CD4-positive, alpha-beta T cell treated with Interleukin-10 for 1 hour (primary cell): Measurements from ENCODE around the gene NUDCD2.

ENCODE experiments used
- DNase-seq: peaks from one replicate; pipeline ENCODE4 v3.0.0-alpha.2; 2020

The NUDCD2 gene

DNA sequence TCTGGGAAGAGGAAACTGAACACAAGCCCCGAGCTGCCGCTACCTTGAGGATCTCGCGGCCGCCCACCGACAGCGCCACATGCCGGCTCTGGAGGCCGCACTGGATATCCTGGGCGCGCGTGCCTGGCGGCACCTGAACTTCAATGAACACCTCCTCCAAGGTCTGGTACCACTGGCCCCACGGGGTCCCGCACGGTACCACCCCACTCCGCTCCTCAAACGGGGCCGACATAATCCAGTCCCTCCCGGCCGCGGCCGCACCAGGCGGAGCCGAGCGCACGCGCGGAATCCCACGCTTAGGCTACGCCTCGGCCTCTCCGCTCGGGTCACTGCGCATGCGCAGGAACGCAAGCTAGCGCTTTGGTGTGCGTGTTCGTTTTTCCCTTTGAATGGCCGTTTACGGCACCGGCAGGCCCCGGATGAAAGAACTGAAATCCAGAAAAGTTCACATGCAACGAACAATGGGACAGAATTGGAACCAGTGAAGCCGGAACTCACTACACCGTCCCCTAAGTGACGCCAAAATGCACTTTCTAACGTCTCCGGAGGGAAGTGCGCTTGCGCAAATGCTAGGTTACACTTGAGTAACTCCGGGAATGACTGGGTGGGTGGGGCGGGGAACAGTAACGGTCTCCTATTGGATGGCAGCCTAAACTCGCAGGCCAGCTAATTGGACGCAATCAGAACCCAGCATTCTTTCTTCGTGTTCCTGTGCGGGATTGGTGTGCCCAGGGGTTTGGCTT, at the start of gene NUDCD2:
NUDCD2 (minus strand) TSS at position 284 of the 743 bp plus-strand sequence; CDS start at position 232, 52 bp downstream.
- peak; percentile 97 for DNase-seq

GRCh38 chr5:163509291-163509951, 49.5 kb upstream of the NUDCD2 start:
- DNase-seq: no peak

GRCh38 chr5:163508753-163509152, 48.9 kb upstream of the NUDCD2 start:
- no peak for DNase-seq

DNA sequence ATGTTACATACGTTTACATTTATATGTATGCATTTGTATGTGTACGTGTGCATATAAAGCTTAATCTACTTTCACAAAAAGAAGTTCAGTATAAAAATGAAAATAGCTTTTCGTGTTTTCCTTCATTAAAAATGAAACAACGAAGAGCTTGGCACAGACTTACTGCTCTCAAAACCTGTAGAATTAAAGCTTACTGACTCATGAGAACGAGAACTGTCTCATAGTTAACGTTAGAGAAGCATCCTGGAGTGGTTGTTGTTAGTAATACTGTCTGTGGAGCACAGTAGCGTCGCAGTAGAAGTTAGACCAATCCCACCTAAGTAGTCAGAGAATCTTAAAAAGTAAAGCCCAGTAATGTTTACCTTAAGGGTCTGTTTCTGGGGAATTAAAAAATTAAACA, 46.8 kb upstream of the NUDCD2 start:
- peak; percentile 36 for DNase-seq

- DNase-seq: no peak
Measured at GRCh38 chr5:163506095-163506457, 46.2 kb upstream of the NUDCD2 start.

- peak; percentile 95 for DNase-seq
Measured at GRCh38 chr5:163505368-163506094, 45.6 kb upstream of the NUDCD2 start, which contains the start of gene MAT2B. TSS of gene MAT2B (plus strand) at chr5:163505619. CDS start at chr5:163505687, 68 bp downstream.

DNA sequence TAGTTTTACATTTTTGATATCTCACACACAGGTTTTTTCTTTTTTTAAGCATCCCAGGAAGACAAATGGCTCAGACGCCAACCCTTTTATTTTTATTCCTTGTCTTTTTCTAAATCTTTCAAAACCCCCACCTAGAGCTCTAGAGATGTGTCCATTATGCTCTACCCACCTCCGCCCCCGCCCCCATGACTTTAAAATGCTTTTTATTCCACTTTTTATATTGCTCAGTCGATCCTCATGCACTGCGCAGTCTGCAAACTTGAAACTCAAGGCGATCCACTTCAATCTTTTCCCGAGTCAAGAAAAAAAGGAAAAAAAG, 45.1 kb upstream of the NUDCD2 start:
- no peak for DNase-seq

DNA sequence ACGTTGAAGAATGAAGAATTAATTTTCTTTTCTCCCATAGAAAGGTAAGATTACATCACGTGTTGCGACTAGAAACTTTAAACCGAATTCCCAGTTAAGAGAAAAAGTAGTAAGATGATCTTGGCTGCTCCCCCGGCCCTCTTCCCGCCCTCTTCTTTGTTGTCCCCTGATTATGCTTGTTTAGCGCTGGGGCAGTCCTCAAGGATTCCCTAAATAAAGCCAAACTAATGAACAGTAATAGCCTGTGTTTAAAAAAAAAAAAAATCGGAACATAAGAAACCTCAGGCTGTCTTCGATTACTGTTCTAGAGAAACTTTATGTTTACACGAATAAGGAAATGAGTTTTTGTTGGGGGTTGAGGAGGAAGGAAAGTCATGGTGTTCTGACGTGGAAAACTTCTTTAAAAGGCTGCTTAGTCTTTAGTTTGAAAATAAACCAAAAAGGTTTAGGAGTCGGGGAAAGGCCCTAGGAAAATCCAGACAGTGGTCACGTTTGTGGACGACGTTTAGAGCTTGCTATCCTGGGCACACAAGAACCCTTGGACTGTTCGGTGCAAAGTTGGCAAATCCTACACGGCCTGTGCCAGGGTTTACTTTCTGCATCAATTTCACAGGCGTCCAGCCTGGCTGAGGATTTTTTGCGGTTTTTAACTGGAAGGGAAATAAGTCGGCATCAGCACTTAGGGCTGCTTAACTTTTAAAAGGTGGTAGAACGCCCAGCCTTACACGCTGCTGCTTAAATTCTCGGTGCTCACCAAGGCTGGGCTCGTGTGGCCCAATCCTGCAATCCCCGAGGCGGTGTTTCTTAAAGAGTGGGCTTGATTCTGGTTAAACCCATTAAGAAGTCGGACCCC, 44.4 kb upstream of the NUDCD2 start:
- DNase-seq: peak; percentile 47

DNA sequence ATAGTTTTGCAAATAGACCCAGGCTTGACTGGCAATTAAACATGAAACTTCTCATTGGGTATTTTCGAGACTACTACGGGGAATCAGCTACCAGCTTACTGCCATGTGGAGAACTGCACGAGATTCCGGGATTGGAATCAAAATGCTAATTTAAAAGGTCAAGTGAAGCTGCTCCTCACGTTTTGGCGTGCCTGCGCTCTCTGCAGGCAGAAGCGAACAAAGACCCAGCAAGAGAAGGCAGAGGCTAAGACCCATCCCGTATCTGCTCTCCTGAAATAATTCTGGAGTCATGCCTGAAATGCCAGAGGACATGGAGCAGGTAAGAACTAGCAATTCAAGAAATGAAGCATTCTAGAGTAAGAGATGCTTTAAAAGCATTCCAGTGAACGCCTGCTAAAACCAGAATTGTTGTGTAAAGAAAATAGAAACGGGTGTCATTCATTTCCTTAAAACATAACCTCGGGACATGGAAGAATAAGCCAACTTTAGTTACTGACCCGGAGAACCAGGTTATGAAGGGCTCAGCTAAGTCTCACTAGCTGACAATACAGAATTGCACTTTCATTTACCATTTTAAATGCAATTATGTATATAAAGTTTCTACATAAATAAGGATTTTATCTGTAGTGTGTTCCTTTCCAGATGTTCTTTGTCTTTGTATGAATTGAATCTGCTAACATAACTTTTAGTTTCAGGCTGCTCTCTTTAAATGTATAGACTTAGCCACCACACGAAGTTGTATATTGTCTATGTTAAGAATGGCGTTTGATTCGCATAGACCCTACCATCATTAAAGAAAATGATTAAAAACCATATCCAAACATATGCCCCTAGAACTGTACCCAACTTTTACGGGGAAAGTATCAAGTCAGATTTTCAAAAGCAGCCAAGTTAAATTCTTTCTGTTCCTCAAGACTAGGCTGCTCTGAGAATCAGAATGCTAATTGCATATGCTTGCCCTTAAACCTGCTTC, 43.5 kb upstream of the NUDCD2 start:
- peak; percentile 56 for DNase-seq

- DNase-seq: no peak
Measured at GRCh38 chr5:163502521-163502920, 42.6 kb upstream of the NUDCD2 start.

DNA sequence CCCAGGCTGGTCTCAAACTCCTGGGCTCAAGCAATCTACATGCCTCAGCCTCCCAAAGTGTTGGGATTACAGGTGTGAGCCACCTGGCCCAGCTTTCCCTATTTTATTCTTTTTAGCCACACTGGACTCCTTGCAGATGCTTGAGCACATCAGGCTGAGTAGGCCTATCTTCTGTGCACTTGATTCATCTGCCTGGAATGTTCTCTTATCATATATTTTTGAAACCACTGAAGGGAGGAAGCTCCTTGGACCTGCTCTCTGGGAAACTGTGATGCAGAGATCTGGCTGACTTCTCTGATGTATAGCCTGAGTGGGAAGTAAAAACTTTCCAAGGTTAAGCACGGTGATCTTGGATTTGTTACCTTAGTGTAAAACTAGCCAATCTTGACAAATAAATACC, 39.0 kb upstream of the NUDCD2 start:
- DNase-seq: no peak

DNA sequence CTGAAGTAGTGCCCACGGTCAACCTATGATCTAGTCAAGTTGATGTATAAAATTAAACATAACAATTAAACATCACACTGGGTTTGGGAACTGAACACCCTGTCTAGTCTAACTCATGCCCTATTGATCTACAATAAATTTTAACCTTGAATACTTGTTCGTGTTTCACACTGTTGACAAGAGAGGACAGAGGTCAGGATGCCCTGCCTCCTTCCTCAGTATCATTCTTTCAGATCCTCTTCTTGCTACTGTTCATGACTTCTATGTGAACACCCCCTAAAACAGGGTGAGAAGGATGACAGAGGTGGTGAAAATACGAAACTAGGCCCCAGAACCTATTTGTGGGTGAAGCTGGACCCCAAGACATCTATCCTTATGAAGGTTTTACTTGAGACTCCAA, 37.4 kb upstream of the NUDCD2 start:
- no peak for DNase-seq

DNA sequence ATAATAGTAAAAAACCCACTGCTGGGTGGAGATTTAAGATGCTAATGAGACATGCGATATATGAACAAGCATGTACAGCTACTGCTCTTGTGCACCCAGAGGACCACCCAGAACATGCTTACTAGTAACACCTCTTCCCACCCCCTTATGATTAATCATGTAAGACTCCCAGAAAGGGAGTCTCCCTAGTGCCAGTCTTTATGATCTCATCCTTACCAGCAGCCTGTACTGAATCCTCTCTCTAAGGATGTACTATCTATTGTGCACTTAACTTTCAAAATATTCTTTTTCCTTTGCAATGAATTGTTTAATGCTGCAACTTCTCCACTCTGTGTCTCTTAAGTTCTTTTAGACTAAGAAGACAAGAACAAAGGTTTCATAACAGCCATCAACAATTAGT, 36.4 kb upstream of the NUDCD2 start:
- DNase-seq: no peak

GRCh38 chr5:163489745-163490075, 29.8 kb upstream of the NUDCD2 start:
- DNase-seq: no peak

DNA sequence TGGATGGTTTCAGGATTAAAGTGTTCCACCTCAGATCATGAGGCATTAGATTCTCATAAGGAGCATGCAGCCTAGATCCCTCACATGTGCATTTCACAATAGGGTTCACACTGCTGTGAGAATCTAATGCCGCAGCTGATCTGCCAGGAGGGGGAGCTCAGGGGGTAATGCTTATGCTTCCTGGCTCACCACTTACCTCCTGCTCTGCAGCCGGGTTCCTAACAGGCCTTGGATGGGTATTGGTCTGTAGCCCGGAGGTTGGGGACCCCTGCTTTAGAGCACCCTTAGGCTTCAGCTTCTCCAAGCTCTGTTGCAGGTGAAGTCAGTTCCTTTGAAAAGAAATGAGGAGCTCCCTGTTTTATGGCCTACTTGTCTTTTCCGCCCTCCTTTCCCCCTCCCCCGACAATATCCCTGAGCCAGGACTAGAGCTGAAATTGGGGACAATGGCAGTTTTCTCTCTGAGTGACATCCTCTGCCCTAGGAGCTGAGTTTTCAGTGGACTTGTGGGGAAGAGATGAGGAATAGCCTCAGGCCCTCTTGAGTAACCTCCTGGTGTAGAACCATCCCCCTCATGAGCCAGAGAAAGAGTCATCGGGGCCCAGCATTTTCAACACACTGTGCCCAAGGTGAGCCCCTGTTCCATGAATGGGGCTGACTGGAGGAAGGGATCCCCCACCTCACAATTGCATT, 29.3 kb upstream of the NUDCD2 start:
- DNase-seq: peak; percentile 41

DNA sequence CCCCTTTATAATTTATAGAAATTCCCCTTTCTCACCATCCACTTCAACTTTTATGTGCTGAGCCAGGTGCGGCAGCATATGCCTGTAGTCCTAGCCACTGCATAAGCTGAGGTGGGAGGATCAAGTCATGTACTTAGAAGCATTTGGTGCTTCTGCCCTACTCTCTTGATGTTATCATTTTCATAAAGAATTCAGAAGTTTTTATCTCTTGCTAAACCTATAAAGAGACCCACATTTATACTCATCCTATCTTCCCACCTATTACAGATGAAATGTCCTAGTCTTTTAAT, 19.0 kb upstream of the NUDCD2 start:
- DNase-seq: no peak

- no peak for DNase-seq
Measured at GRCh38 chr5:163478126-163478981, 18.5 kb upstream of the NUDCD2 start.

DNA sequence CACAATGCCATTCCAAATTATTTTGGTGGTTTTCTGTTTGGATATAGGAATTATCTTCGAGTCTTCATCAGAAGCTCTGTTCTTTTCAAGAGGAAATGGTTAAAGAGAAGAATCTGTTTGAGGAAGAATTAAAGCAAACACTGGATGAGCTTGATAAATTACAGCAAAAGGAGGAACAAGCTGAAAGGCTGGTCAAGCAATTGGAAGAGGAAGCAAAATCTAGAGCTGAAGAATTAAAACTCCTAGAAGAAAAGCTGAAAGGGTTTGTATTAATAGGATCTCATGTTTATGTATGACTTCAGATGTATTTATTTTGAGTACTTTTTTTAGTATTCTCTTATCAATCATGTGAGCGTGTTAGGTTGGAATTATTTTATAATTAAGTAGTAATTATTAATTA, 15.5 kb upstream of the NUDCD2 start:
- no peak for DNase-seq

GRCh38 chr5:163473635-163474243, 13.8 kb upstream of the NUDCD2 start:
- DNase-seq: peak; percentile 34

- DNase-seq: no peak
Measured at GRCh38 chr5:163467682-163468081, 7.8 kb upstream of the NUDCD2 start.
